Uterus (tissue), 2 donors: Measurements from ENCODE around the gene SPR.

ENCODE experiments used
- POLR2A ChIP-seq, 2 donors: fragments of 450-650 bp; IDR thresholded peaks; one replicate each; pipeline ENCODE4 v1.6.1; 2016; ENCODE audit warnings: antibody characterized with exemption in 2 of 2, mild to moderate bottlenecking in 1 of 2, moderate library complexity in 1 of 2
- TF ChIP-seq, protein P1 (sequence below), 4 experiments: fragments of 200-600 bp in 2 of 4; fragments of 450-650 bp in 2 of 4; sonication (generic) in 2 of 4; IDR thresholded peaks; one replicate each; pipeline ENCODE4 v1.5.1; 2016 to 2019; ENCODE audit warnings: antibody characterized with exemption in 4 of 4, mild to moderate bottlenecking in 2 of 4, moderate library complexity in 1 of 4

DNA sequence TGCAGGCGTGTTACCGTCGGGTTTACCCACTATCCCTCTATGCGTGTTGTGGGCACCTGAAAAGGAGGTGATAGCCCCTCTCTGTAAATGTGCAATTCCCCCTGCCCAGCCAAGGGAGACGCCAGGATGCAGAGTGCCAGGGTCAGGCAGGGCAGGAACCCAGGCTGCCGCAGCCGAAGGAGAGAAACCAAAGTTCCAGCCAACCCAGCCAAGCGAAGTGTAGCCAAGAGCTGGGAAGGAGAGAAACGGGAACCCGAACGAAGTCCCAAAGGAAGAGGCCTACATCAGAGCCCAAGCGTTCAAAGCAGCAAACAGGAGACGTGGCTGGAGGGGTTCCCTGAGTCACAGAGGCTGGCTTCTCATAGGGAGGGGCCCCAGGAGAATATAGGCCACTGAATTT, 24.2 kb upstream of the SPR start:
- TF ChIP-seq, protein P1, sequence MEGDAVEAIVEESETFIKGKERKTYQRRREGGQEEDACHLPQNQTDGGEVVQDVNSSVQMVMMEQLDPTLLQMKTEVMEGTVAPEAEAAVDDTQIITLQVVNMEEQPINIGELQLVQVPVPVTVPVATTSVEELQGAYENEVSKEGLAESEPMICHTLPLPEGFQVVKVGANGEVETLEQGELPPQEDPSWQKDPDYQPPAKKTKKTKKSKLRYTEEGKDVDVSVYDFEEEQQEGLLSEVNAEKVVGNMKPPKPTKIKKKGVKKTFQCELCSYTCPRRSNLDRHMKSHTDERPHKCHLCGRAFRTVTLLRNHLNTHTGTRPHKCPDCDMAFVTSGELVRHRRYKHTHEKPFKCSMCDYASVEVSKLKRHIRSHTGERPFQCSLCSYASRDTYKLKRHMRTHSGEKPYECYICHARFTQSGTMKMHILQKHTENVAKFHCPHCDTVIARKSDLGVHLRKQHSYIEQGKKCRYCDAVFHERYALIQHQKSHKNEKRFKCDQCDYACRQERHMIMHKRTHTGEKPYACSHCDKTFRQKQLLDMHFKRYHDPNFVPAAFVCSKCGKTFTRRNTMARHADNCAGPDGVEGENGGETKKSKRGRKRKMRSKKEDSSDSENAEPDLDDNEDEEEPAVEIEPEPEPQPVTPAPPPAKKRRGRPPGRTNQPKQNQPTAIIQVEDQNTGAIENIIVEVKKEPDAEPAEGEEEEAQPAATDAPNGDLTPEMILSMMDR (IDR thresholded peaks at IDR 0.05): no peak
- no peak for TF ChIP-seq POLR2A (IDR thresholded peaks at IDR 0.05)
